Measurements from ENCODE around the gene ITSN2. TPM values are rescaled to one million over a fixed set of nuclear protein-coding genes. Genes with fewer than 3 reads are reported as not detected.

ITSN2 gene
- total RNA-seq, 1 donor from 2014 or later, result 10.4 TPM

- peaks cover under 1% of the 10 kb centered on the region for H3K36me3 Mint-ChIP-seq
- Histone ChIP-seq H3K4me2 (no peak overlapping the region), H3K9me3 (ENCODE audit: low read depth) (no peaks in the 10 kb centered on the region), H3K4me1 (peaks cover 12% of the 10 kb centered on the region), H3K27ac (no peak overlapping the region), H3K79me2 (ENCODE audit: low read depth) (no peaks in the 10 kb centered on the region), H4K20me1 (ENCODE audit: low read depth) (no peaks in the 10 kb centered on the region), H2AFZ (replicated peaks) (no peak overlapping the region), H3F3A (ENCODE audit: low read depth) (no peaks in the 10 kb centered on the region), H3K36me3 (no peaks in the 10 kb centered on the region), H3K9ac (no peak overlapping the region), H3K4me3 (no peak overlapping the region), H3K27me3 (no peaks in the 10 kb centered on the region)
- no peak overlapping the region for H3K4me3 Mint-ChIP-seq
- no peaks in the 10 kb centered on the region for H3K9me3 Mint-ChIP-seq
- H3K27me3 Mint-ChIP-seq (ENCODE audit: insufficient read depth, low read depth), result peaks cover 7% of the 10 kb centered on the region
- H3K27ac Mint-ChIP-seq, result peak overlapping the region; percentile 75
- peaks cover 24% of the 10 kb centered on the region for H3K4me1 Mint-ChIP-seq
- TF ChIP-seq EZH2phosphoT487 (IDR thresholded peaks at IDR 0.05), result no peak
- TF ChIP-seq CTCF (IDR thresholded peaks at IDR 0.05), result no peak
- TF ChIP-seq EZH2 (IDR thresholded peaks at IDR 0.05), result no peak
- no peak for DNase-seq (ENCODE audit: low spot score)
Measured at GRCh38 chr2:24203787-24204150, 156.6 kb downstream of the ITSN2 start.

GRCh38 chr2:24203029-24203786 lies 157.1 kb downstream of the ITSN2 start:
- H3K27ac ChIP-seq, result no peak overlapping the region
- peaks cover 7% of the 10 kb centered on the region for H3K27me3 Mint-ChIP-seq (ENCODE audit: insufficient read depth, low read depth)
- no peak overlapping the region for H3K9ac ChIP-seq
- no peaks in the 10 kb centered on the region for H3F3A ChIP-seq (ENCODE audit: low read depth)
- peak overlapping the region; percentile 75 for H3K27ac Mint-ChIP-seq
- no peak overlapping the region for H3K4me3 Mint-ChIP-seq
- TF ChIP-seq EZH2 (IDR thresholded peaks at IDR 0.05) (no peak), EZH2phosphoT487 (IDR thresholded peaks at IDR 0.05) (no peak), CTCF (IDR thresholded peaks at IDR 0.05) (peak; percentile 10)
- H3K4me1 ChIP-seq, result peaks cover 12% of the 10 kb centered on the region
- H3K4me2 ChIP-seq, result no peak overlapping the region
- H3K27me3 ChIP-seq, result no peaks in the 10 kb centered on the region
- no peaks in the 10 kb centered on the region for H3K36me3 Mint-ChIP-seq
- no peaks in the 10 kb centered on the region for H3K9me3 Mint-ChIP-seq
- H3K9me3 ChIP-seq (ENCODE audit: low read depth), result no peaks in the 10 kb centered on the region
- no peaks in the 10 kb centered on the region for H3K36me3 ChIP-seq
- peaks cover 24% of the 10 kb centered on the region for H3K4me1 Mint-ChIP-seq
- no peaks in the 10 kb centered on the region for H4K20me1 ChIP-seq (ENCODE audit: low read depth)
- peak; percentile 35 for DNase-seq (ENCODE audit: low spot score)
- H2AFZ ChIP-seq (replicated peaks), result no peak overlapping the region
- no peaks in the 10 kb centered on the region for H3K79me2 ChIP-seq (ENCODE audit: low read depth)
- no peak overlapping the region for H3K4me3 ChIP-seq

GRCh38 chr2:24200799-24201198 lies 159.5 kb downstream of the ITSN2 start:
- Histone ChIP-seq H3K9ac (no peak overlapping the region), H3K9me3 (ENCODE audit: low read depth) (no peaks in the 10 kb centered on the region), H3K27me3 (no peaks in the 10 kb centered on the region), H3K4me3 (no peak overlapping the region), H3K36me3 (no peaks in the 10 kb centered on the region), H2AFZ (replicated peaks) (no peak overlapping the region), H3K4me1 (peaks cover 12% of the 10 kb centered on the region), H4K20me1 (ENCODE audit: low read depth) (no peaks in the 10 kb centered on the region), H3K79me2 (ENCODE audit: low read depth) (no peaks in the 10 kb centered on the region), H3F3A (ENCODE audit: low read depth) (no peaks in the 10 kb centered on the region), H3K27ac (no peak overlapping the region), H3K4me2 (no peak overlapping the region)
- Mint-ChIP-seq H3K27me3 (ENCODE audit: insufficient read depth, low read depth) (peaks cover 5% of the 10 kb centered on the region), H3K4me3 (no peak overlapping the region), H3K4me1 (peaks cover 21% of the 10 kb centered on the region), H3K27ac (no peak overlapping the region), H3K36me3 (no peaks in the 10 kb centered on the region), H3K9me3 (no peaks in the 10 kb centered on the region)
- TF ChIP-seq CTCF (IDR thresholded peaks at IDR 0.05) (no peak), EZH2phosphoT487 (IDR thresholded peaks at IDR 0.05) (no peak), EZH2 (IDR thresholded peaks at IDR 0.05) (no peak)
- no peak for DNase-seq (ENCODE audit: low spot score)

Data from neural progenitor cell (in vitro differentiated cells).